OCI-LY3 (cell line): ENCODE measurements around the gene GFRA1.

Source experiments
- CTCF ChIP-seq: fragments of 200-600, 300-600 bp; sonication (generic); IDR thresholded peaks from 2 replicates; pipeline ENCODE4 v1.5.1; 2014; ENCODE audit warnings: antibody characterized with exemption, low read length, low read depth
- EZH2phosphoT487 ChIP-seq: fragments of 200-600 bp; shearing (Covaris generic); IDR thresholded peaks from 2 replicates; pipeline ENCODE4 v1.6.1; 2018; ENCODE audit warnings: antibody characterized with exemption, mixed run types, low read depth

DNA sequence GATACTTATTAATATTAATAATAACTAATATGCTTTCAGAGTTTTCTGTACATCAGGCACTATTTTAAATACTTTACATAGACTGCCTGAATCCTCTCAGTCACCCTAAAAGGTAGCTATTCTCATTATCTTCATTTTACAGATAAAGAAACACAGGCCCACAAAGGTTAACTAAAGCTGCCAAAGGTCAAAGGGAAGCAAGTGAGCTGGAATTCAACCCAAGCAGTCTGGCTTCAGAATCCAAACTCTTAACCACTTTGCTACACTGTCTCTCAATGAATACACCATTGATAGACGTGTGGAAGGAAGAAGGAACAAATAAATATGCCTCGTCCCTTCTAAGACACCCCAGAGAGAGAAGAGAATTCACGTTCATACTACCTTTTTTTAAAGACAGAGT lies 52.0 kb downstream of the GFRA1 start:
- TF ChIP-seq CTCF: no peak
- TF ChIP-seq EZH2phosphoT487: no peak
